Measurements from ENCODE around the gene KCNS3. TPM values are rescaled to one million over a fixed set of nuclear protein-coding genes. Genes with fewer than 3 reads are reported as not detected.

Gene KCNS3
- total RNA-seq, result 0.78 and 2.6 TPM in 2 replicates

GRCh38 chr2:17878281-17879136 lies at the start of gene KCNS3:
Gene KCNS3, plus strand, starts transcription at chr2:17878667. Its CDS starts 52,342 bp downstream, at chr2:17931009.

Other genes starting within 250 kb of the KCNS3 start
- gene SMC6, start 124.9 kb upstream of the KCNS3 start, total RNA-seq, result 17.7 and 19.4 TPM in 2 replicates
- gene GEN1, start 124.5 kb upstream of the KCNS3 start, total RNA-seq, result 5.2 and 6.1 TPM in 2 replicates
- gene MSGN1, start 62.2 kb upstream of the KCNS3 start, total RNA-seq, result not detected in 2 replicates